Activated naive CD8-positive, alpha-beta T cell treated with anti-CD3 and anti-CD28 coated beads for 36 hours (primary cell): ENCODE results near the gene LINC00305. TPM values are rescaled to one million over a fixed set of nuclear protein-coding genes. Genes with fewer than 3 reads are reported as not detected.

Experiments
- DNase-seq: peaks from one replicate; pipeline ENCODE4 v3.0.0; 2021
- H3K27ac Mint-ChIP-seq: one replicate; pipeline ENCODE4 v1.8.0; 2022; ENCODE audit warnings: mild to moderate bottlenecking, moderate library complexity, mixed read lengths
- H3K27me3 Mint-ChIP-seq: one replicate; pipeline ENCODE4 v1.8.0; 2022; ENCODE audit warnings: mild to moderate bottlenecking, mixed read lengths
- H3K36me3 Mint-ChIP-seq: one replicate; pipeline ENCODE4 v1.8.0; 2021; ENCODE audit warnings: mild to moderate bottlenecking, mixed read lengths
- H3K4me1 Mint-ChIP-seq: one replicate; pipeline ENCODE4 v1.8.0; 2021; ENCODE audit warnings: mixed read lengths
- H3K4me3 Mint-ChIP-seq: one replicate; pipeline ENCODE4 v1.8.0; 2022; ENCODE audit warnings: mild to moderate bottlenecking, moderate library complexity, mixed read lengths
- H3K9me3 Mint-ChIP-seq: one replicate; pipeline ENCODE4 v1.8.0; 2022; ENCODE audit warnings: mixed read lengths
- total RNA-seq, 2 experiments: library from RNA; stranded (reverse); gene quantifications; one replicate each; pipeline ENCODE4 v1.2.3, GENCODE V29; 2021

LINC00305 gene
- total RNA-seq, 2 experiments from 2014 or later: not detected

- no peaks in the 10 kb centered on the region for H3K36me3 Mint-ChIP-seq
- no peaks in the 10 kb centered on the region for H3K27me3 Mint-ChIP-seq
- H3K27ac Mint-ChIP-seq: no peak overlapping the region
- no peaks in the 10 kb centered on the region for H3K4me1 Mint-ChIP-seq
- no peaks in the 10 kb centered on the region for H3K9me3 Mint-ChIP-seq
- DNase-seq: no peak
- H3K4me3 Mint-ChIP-seq: no peak overlapping the region
Observed at GRCh38 chr18:64134044-64134747, 14.7 kb downstream of the LINC00305 start.

GRCh38 chr18:64132871-64133270, 16.0 kb downstream of the LINC00305 start:
- DNase-seq: no peak
- Mint-ChIP-seq H3K9me3 (no peaks in the 10 kb centered on the region), H3K4me3 (no peak overlapping the region), H3K36me3 (no peaks in the 10 kb centered on the region), H3K27ac (no peak overlapping the region), H3K4me1 (no peaks in the 10 kb centered on the region), H3K27me3 (no peaks in the 10 kb centered on the region)

GRCh38 chr18:64131314-64131713, 17.6 kb downstream of the LINC00305 start:
- Mint-ChIP-seq H3K27me3 (no peaks in the 10 kb centered on the region), H3K27ac (no peak overlapping the region), H3K4me1 (no peaks in the 10 kb centered on the region), H3K36me3 (no peaks in the 10 kb centered on the region), H3K9me3 (no peaks in the 10 kb centered on the region), H3K4me3 (no peak overlapping the region)
- no peak for DNase-seq

- H3K4me1 Mint-ChIP-seq: no peaks in the 10 kb centered on the region
- H3K27me3 Mint-ChIP-seq: no peaks in the 10 kb centered on the region
- no peak overlapping the region for H3K4me3 Mint-ChIP-seq
- no peak overlapping the region for H3K27ac Mint-ChIP-seq
- no peaks in the 10 kb centered on the region for H3K9me3 Mint-ChIP-seq
- no peak for DNase-seq
- H3K36me3 Mint-ChIP-seq: no peaks in the 10 kb centered on the region
Observed at GRCh38 chr18:64127172-64127571, 21.7 kb downstream of the LINC00305 start.

GRCh38 chr18:64119916-64120315, 29.0 kb downstream of the LINC00305 start:
- no peak overlapping the region for H3K4me3 Mint-ChIP-seq
- DNase-seq: no peak
- no peak overlapping the region for H3K27ac Mint-ChIP-seq
- H3K36me3 Mint-ChIP-seq: no peaks in the 10 kb centered on the region
- no peaks in the 10 kb centered on the region for H3K4me1 Mint-ChIP-seq
- no peaks in the 10 kb centered on the region for H3K9me3 Mint-ChIP-seq
- H3K27me3 Mint-ChIP-seq: no peaks in the 10 kb centered on the region

- no peak overlapping the region for H3K4me3 Mint-ChIP-seq
- no peak overlapping the region for H3K27ac Mint-ChIP-seq
- no peaks in the 10 kb centered on the region for H3K4me1 Mint-ChIP-seq
- H3K27me3 Mint-ChIP-seq: no peaks in the 10 kb centered on the region
- no peak for DNase-seq
- H3K36me3 Mint-ChIP-seq: no peaks in the 10 kb centered on the region
- H3K9me3 Mint-ChIP-seq: no peaks in the 10 kb centered on the region
Observed at GRCh38 chr18:64118406-64118805, 30.5 kb downstream of the LINC00305 start.

GRCh38 chr18:64116571-64117175, 32.2 kb downstream of the LINC00305 start:
- no peak overlapping the region for H3K27ac Mint-ChIP-seq
- no peaks in the 10 kb centered on the region for H3K4me1 Mint-ChIP-seq
- H3K27me3 Mint-ChIP-seq: no peaks in the 10 kb centered on the region
- no peak overlapping the region for H3K4me3 Mint-ChIP-seq
- no peak for DNase-seq
- H3K9me3 Mint-ChIP-seq: no peaks in the 10 kb centered on the region
- H3K36me3 Mint-ChIP-seq: no peaks in the 10 kb centered on the region

- Mint-ChIP-seq H3K27ac (no peak overlapping the region), H3K27me3 (no peaks in the 10 kb centered on the region)
Observed at GRCh38 chr18:64115881-64116280, 33.0 kb downstream of the LINC00305 start.

GRCh38 chr18:64111950-64112349, 36.9 kb downstream of the LINC00305 start:
- Mint-ChIP-seq H3K27me3 (no peaks in the 10 kb centered on the region), H3K36me3 (no peaks in the 10 kb centered on the region), H3K27ac (no peak overlapping the region), H3K4me1 (no peaks in the 10 kb centered on the region), H3K9me3 (no peaks in the 10 kb centered on the region), H3K4me3 (no peak overlapping the region)
- DNase-seq: no peak

More at GRCh38 chr18:64115881-64116280, 33.0 kb downstream of the LINC00305 start:
- H3K9me3 Mint-ChIP-seq: no peaks in the 10 kb centered on the region
- DNase-seq: no peak
- no peak overlapping the region for H3K4me3 Mint-ChIP-seq
- no peaks in the 10 kb centered on the region for H3K4me1 Mint-ChIP-seq
- no peaks in the 10 kb centered on the region for H3K36me3 Mint-ChIP-seq

GRCh38 chr18:64110692-64111480, 38.0 kb downstream of the LINC00305 start:
- DNase-seq: no peak
- Mint-ChIP-seq H3K4me1 (no peaks in the 10 kb centered on the region), H3K9me3 (no peaks in the 10 kb centered on the region), H3K27me3 (no peaks in the 10 kb centered on the region), H3K4me3 (no peak overlapping the region), H3K27ac (no peak overlapping the region), H3K36me3 (no peaks in the 10 kb centered on the region)

GRCh38 chr18:64103986-64104385, 44.9 kb downstream of the LINC00305 start:
- Mint-ChIP-seq H3K27ac (no peak overlapping the region), H3K4me1 (no peaks in the 10 kb centered on the region), H3K4me3 (no peak overlapping the region), H3K9me3 (no peaks in the 10 kb centered on the region), H3K36me3 (no peaks in the 10 kb centered on the region), H3K27me3 (no peaks in the 10 kb centered on the region)
- no peak for DNase-seq

GRCh38 chr18:64100116-64100922, 48.6 kb downstream of the LINC00305 start:
- Mint-ChIP-seq H3K4me1 (no peaks in the 10 kb centered on the region), H3K27ac (no peak overlapping the region), H3K4me3 (no peak overlapping the region), H3K9me3 (no peaks in the 10 kb centered on the region), H3K27me3 (peaks cover 4% of the 10 kb centered on the region), H3K36me3 (no peaks in the 10 kb centered on the region)
- no peak for DNase-seq

- no peak overlapping the region for H3K27ac Mint-ChIP-seq
- DNase-seq: no peak
- peaks cover 9% of the 10 kb centered on the region for H3K27me3 Mint-ChIP-seq
- no peaks in the 10 kb centered on the region for H3K36me3 Mint-ChIP-seq
- H3K9me3 Mint-ChIP-seq: no peaks in the 10 kb centered on the region
- H3K4me1 Mint-ChIP-seq: no peaks in the 10 kb centered on the region
- H3K4me3 Mint-ChIP-seq: no peak overlapping the region
Observed at GRCh38 chr18:64099244-64099643, 49.6 kb downstream of the LINC00305 start.

- DNase-seq: no peak
- Mint-ChIP-seq H3K4me3 (no peak overlapping the region), H3K36me3 (no peaks in the 10 kb centered on the region), H3K27me3 (peaks cover 12% of the 10 kb centered on the region), H3K4me1 (no peaks in the 10 kb centered on the region), H3K9me3 (no peaks in the 10 kb centered on the region), H3K27ac (no peak overlapping the region)
Observed at GRCh38 chr18:64097497-64097896, 51.4 kb downstream of the LINC00305 start.

- Mint-ChIP-seq H3K27ac (no peak overlapping the region), H3K4me1 (no peaks in the 10 kb centered on the region), H3K4me3 (no peak overlapping the region), H3K36me3 (no peaks in the 10 kb centered on the region), H3K9me3 (no peaks in the 10 kb centered on the region), H3K27me3 (peaks cover 12% of the 10 kb centered on the region)
- DNase-seq: no peak
Observed at GRCh38 chr18:64095056-64095455, 53.8 kb downstream of the LINC00305 start.
